ENCODE measurements around the gene GNAI2.

The GNAI2 gene

GRCh38 chr3:50235716-50236483 lies at the start of gene GNAI2:
Gene GNAI2, plus strand, starts transcription at chr3:50236204. Its CDS starts 132 bp downstream, at chr3:50236336.
- peak; percentile 99 for DNase-seq (ENCODE audit: low read depth in 2 of 2)

- no peak for DNase-seq (ENCODE audit: low read depth in 2 of 2)
Measured at GRCh38 chr3:50187750-50188149, 48.3 kb upstream of the GNAI2 start.

- DNase-seq (ENCODE audit: low read depth in 2 of 2) = peak; percentile 22 to 32
Measured at GRCh38 chr3:50189274-50189673, 46.7 kb upstream of the GNAI2 start.

GRCh38 chr3:50189989-50190388 lies 46.0 kb upstream of the GNAI2 start:
- DNase-seq (ENCODE audit: low read depth in 2 of 2) = no peak

GRCh38 chr3:50190936-50191660 lies 44.9 kb upstream of the GNAI2 start, which contains the start of gene GNAT1:
Gene GNAT1, plus strand, starts transcription at chr3:50191610. Its CDS starts 116 bp downstream, at chr3:50191726.
- no peak for DNase-seq (ENCODE audit: low read depth in 2 of 2)

- no peak for DNase-seq (ENCODE audit: low read depth in 2 of 2)
Measured at GRCh38 chr3:50192124-50192523, 43.9 kb upstream of the GNAI2 start.

- peak; percentile 60 to 62 for DNase-seq (ENCODE audit: low read depth in 2 of 2)
Measured at GRCh38 chr3:50192689-50193141, 43.3 kb upstream of the GNAI2 start.

- DNase-seq (ENCODE audit: low read depth in 2 of 2) = no peak
Measured at GRCh38 chr3:50193286-50193685, 42.7 kb upstream of the GNAI2 start.

- no peak for DNase-seq (ENCODE audit: low read depth in 2 of 2)
Measured at GRCh38 chr3:50193746-50194127, 42.3 kb upstream of the GNAI2 start.

GRCh38 chr3:50194128-50194902 lies 41.7 kb upstream of the GNAI2 start:
- peak; percentile 63 to 70 for DNase-seq (ENCODE audit: low read depth in 2 of 2)

- DNase-seq (ENCODE audit: low read depth in 2 of 2) = peak in 1 of 2 donors; percentile 14
Measured at GRCh38 chr3:50194903-50195500, 41.0 kb upstream of the GNAI2 start.

- no peak for DNase-seq (ENCODE audit: low read depth in 2 of 2)
Measured at GRCh38 chr3:50195501-50196252, 40.3 kb upstream of the GNAI2 start.

- no peak for DNase-seq (ENCODE audit: low read depth in 2 of 2)
Measured at GRCh38 chr3:50196253-50196801, 39.7 kb upstream of the GNAI2 start.

GRCh38 chr3:50201573-50202315 lies 34.3 kb upstream of the GNAI2 start:
- DNase-seq (ENCODE audit: low read depth in 2 of 2) = no peak

GRCh38 chr3:50202353-50203112 lies 33.5 kb upstream of the GNAI2 start:
- no peak for DNase-seq (ENCODE audit: low read depth in 2 of 2)

GRCh38 chr3:50203113-50203808 lies 32.7 kb upstream of the GNAI2 start:
- no peak for DNase-seq (ENCODE audit: low read depth in 2 of 2)

GRCh38 chr3:50203809-50204803 lies 31.9 kb upstream of the GNAI2 start:
- no peak for DNase-seq (ENCODE audit: low read depth in 2 of 2)

Data from stimulated activated CD8-positive, alpha-beta memory T cell treated with anti-CD3 and anti-CD28 coated beads, Interleukin-15, amount 100 ng/mL, for 48 hours (primary cell).